Colonic mucosa (tissue), 4 donors: ENCODE results near the gene UBXN10. TPM values are rescaled to one million over a fixed set of nuclear protein-coding genes. Genes with fewer than 3 reads are reported as not detected.

Experiments used
- DNase-seq: peaks from one replicate; pipeline ENCODE4 v3.0.0-alpha.2; 2020
- H3K27ac ChIP-seq: fragments of 200-600 bp; one replicate; pipeline ENCODE4 v1.8.0; 2021
- H3K27me3 ChIP-seq: fragments of 200-600 bp; one replicate; pipeline ENCODE4 v1.8.0; 2021
- H3K36me3 ChIP-seq: fragments of 200-600 bp; one replicate; pipeline ENCODE4 v1.8.0; 2021
- H3K4me1 ChIP-seq: fragments of 200-600 bp; one replicate; pipeline ENCODE4 v1.8.0; 2021; ENCODE audit warnings: mild to moderate bottlenecking
- H3K4me3 ChIP-seq: fragments of 200-600 bp; one replicate; pipeline ENCODE4 v1.8.0; 2021
- H3K9ac ChIP-seq, 2 donors: one replicate each; pipeline ENCODE4 v1.7.0; 2013; ENCODE audit warnings: control low read depth in 2 of 2, low read depth in 2 of 2, low read length in 2 of 2
- H3K9me3 ChIP-seq: fragments of 200-600 bp; one replicate; pipeline ENCODE4 v1.8.0; 2021
- CTCF ChIP-seq: fragments of 200-600 bp; IDR thresholded peaks from one replicate; pipeline ENCODE4 v1.8.0; 2022; ENCODE audit warnings: antibody characterized with exemption, mild to moderate bottlenecking
- intact Hi-C: fragments of 100-400 bp; cut with DNase I; formaldehyde crosslinking; loops from one replicate; pipeline ENCODE4 v1.14.1; 2022
- total RNA-seq, 2 donors: library from RNA; stranded (reverse); fragmentation: NEBNext Ultra II Directional in 1 of 2; extraction: Animal tissue kit (Norgen Biotek cat#: 25700) in 1 of 2; gene quantifications; one replicate each; pipeline ENCODE4 v1.2.1, GENCODE V29; 2021
- donor health status: healthy.
- donor health status: DM: no; HTN: no; CAD: no.
- donor health status: DM: no; HTN: no; CAD: no.

The UBXN10 gene, protein sequence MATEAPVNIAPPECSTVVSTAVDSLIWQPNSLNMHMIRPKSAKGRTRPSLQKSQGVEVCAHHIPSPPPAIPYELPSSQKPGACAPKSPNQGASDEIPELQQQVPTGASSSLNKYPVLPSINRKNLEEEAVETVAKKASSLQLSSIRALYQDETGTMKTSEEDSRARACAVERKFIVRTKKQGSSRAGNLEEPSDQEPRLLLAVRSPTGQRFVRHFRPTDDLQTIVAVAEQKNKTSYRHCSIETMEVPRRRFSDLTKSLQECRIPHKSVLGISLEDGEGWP
- total RNA-seq = 1 to 10 TPM; 3.3 to 3.5 TPM

GRCh38 chr1:20185834-20186782 is at the start of gene UBXN10, which contains the start of gene PLA2G2C:
Gene UBXN10 (plus strand): TSS chr1:20186096. CDS start chr1:20190562, 4,466 bp downstream.
Gene PLA2G2C (minus strand): TSS chr1:20186518. CDS start chr1:20177363, 9,155 bp downstream.
- Histone ChIP-seq H3K4me3 (peak within 1 kb of the TSS; percentile 45), H3K9ac (peak within 1 kb of the TSS; percentile 28 to 79), H3K4me1 (peaks cover 8% of the 10 kb centered on the region), H3K27me3 (no peaks in the 10 kb centered on the region), H3K9me3 (no peaks in the 10 kb centered on the region), H3K27ac (peak within 1 kb of the TSS; percentile 58), H3K36me3 (no peaks in the 10 kb centered on the region)
- TF ChIP-seq CTCF = no peak
- intact Hi-C loops = no loop called here
- peak; percentile 87 for DNase-seq

- H3K4me3 ChIP-seq = no peak overlapping the region
- H3K27ac ChIP-seq = no peak overlapping the region
- no peak for DNase-seq
- intact Hi-C loops = no loop called here
- H3K27me3 ChIP-seq = no peaks in the 10 kb centered on the region
- H3K4me1 ChIP-seq = no peaks in the 10 kb centered on the region
- H3K9ac ChIP-seq = no peak overlapping the region
- TF ChIP-seq CTCF = no peak
- H3K36me3 ChIP-seq = no peaks in the 10 kb centered on the region
- no peaks in the 10 kb centered on the region for H3K9me3 ChIP-seq
Measured at GRCh38 chr1:20136249-20136648, 49.6 kb upstream of the UBXN10 start.

GRCh38 chr1:20137055-20137454 is 48.8 kb upstream of the UBXN10 start:
- no peaks in the 10 kb centered on the region for H3K4me1 ChIP-seq
- no peaks in the 10 kb centered on the region for H3K9me3 ChIP-seq
- no peak for TF ChIP-seq CTCF
- H3K36me3 ChIP-seq = no peaks in the 10 kb centered on the region
- no peak overlapping the region for H3K27ac ChIP-seq
- intact Hi-C loops = no loop called here
- no peak overlapping the region for H3K4me3 ChIP-seq
- H3K9ac ChIP-seq = no peak overlapping the region
- no peaks in the 10 kb centered on the region for H3K27me3 ChIP-seq
- DNase-seq = no peak

- no peak for TF ChIP-seq CTCF
- no peak for DNase-seq
Measured at GRCh38 chr1:20137604-20138003, 48.3 kb upstream of the UBXN10 start.

GRCh38 chr1:20138346-20138745 is 47.5 kb upstream of the UBXN10 start:
- intact Hi-C loops = no loop called here
- H3K9ac ChIP-seq = no peak overlapping the region
- H3K27me3 ChIP-seq = no peaks in the 10 kb centered on the region
- DNase-seq = no peak
- H3K36me3 ChIP-seq = no peaks in the 10 kb centered on the region
- H3K4me1 ChIP-seq = no peaks in the 10 kb centered on the region
- no peak overlapping the region for H3K27ac ChIP-seq
- TF ChIP-seq CTCF = no peak
- H3K4me3 ChIP-seq = no peak overlapping the region
- H3K9me3 ChIP-seq = no peaks in the 10 kb centered on the region

More at GRCh38 chr1:20137604-20138003, 48.3 kb upstream of the UBXN10 start:
- no peaks in the 10 kb centered on the region for H3K36me3 ChIP-seq
- H3K9me3 ChIP-seq = no peaks in the 10 kb centered on the region
- no peaks in the 10 kb centered on the region for H3K27me3 ChIP-seq
- no peak overlapping the region for H3K27ac ChIP-seq
- no peak overlapping the region for H3K9ac ChIP-seq
- H3K4me3 ChIP-seq = no peak overlapping the region
- intact Hi-C loops = no loop called here
- H3K4me1 ChIP-seq = no peaks in the 10 kb centered on the region
